Lower lobe of right lung (tissue), 2 donors: ENCODE results near the gene MYO15B. TPM values are rescaled to one million over a fixed set of nuclear protein-coding genes. Genes with fewer than 3 reads are reported as not detected.

Experiments used
- ATAC-seq, 2 donors: fragments of 200-7000 bp; cut with Tn5 transposase; one replicate each; pipeline ENCODE4 v1.9.1; 2020 to 2022; ENCODE audit warnings: mild to moderate bottlenecking in 2 of 2, moderate library complexity in 2 of 2
- DNase-seq: peaks from one replicate; pipeline ENCODE4 v3.0.0-alpha.2; 2020
- H3K27ac ChIP-seq: fragments of 200-600 bp; one replicate; pipeline ENCODE4 v1.8.0; 2022
- H3K27me3 ChIP-seq: fragments of 200-600 bp; one replicate; pipeline ENCODE4 v1.8.0; 2022; ENCODE audit warnings: low read depth
- H3K36me3 ChIP-seq: fragments of 200-600 bp; one replicate; pipeline ENCODE4 v1.8.0; 2022; ENCODE audit warnings: mild to moderate bottlenecking
- H3K4me1 ChIP-seq: fragments of 200-600 bp; one replicate; pipeline ENCODE4 v1.8.0; 2022
- H3K4me3 ChIP-seq: fragments of 200-600 bp; one replicate; pipeline ENCODE4 v1.8.0; 2022; ENCODE audit warnings: mild to moderate bottlenecking
- H3K9me3 ChIP-seq: fragments of 200-600 bp; one replicate; pipeline ENCODE4 v1.8.0; 2022
- intact Hi-C: fragments of 100-400 bp; cut with DNase I; formaldehyde crosslinking; loops from one replicate; pipeline ENCODE4 v1.11.0; 2022
- total RNA-seq: library from RNA; stranded (reverse); fragmentation: NEBNext Ultra II Directional; extraction: Animal tissue kit (Norgen Biotek cat#: 25700); gene quantifications from one replicate; pipeline ENCODE4 v1.2.1, GENCODE V29; 2021
- TF ChIP-seq, protein P1 (sequence below): fragments of 200-600 bp; IDR thresholded peaks from one replicate; pipeline ENCODE4 v1.8.0; 2022; ENCODE audit warnings: antibody characterized with exemption, mild to moderate bottlenecking
- donor health status: DM: no; HTN: yes; CAD: no; lungs with severe emphysema.

MYO15B gene
- total RNA-seq, 1 donor from 2014 or later, result 181 TPM

DNA sequence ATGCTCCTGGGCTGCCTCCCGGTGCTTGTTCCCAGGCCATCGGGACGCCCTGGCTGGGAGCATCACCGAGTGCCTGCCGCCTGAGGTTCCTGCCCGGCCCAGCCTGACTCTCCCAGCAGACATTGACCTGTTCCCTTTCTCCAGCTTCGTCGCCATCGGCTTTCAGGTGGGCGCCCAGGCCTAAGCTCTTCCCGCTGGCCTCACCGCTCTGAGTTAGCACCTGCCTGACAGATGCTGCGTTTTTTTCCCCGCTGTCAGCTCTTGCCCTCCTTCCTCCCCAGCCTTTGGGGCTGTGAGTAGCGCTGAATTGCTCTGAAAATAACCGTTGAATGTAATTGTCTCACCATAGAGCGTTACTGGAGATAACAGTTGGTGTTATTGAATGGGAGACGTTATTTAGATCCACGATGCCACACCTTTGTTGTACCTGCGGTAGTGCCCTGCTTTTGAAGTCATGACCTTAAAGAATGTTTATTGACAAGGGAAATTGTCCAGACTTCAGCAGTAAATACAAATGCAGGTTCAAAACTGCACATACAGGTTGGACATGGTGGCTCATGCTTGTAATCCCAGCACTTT lies 24.3 kb downstream of the MYO15B start:
- Histone ChIP-seq H3K27ac (no peak overlapping the region), H3K4me3 (no peak overlapping the region), H3K4me1 (no peaks in the 10 kb centered on the region), H3K27me3 (no peaks in the 10 kb centered on the region), H3K9me3 (no peaks in the 10 kb centered on the region), H3K36me3 (peaks cover 73% of the 10 kb centered on the region)
- no peak for ATAC-seq
- TF ChIP-seq, protein P1, sequence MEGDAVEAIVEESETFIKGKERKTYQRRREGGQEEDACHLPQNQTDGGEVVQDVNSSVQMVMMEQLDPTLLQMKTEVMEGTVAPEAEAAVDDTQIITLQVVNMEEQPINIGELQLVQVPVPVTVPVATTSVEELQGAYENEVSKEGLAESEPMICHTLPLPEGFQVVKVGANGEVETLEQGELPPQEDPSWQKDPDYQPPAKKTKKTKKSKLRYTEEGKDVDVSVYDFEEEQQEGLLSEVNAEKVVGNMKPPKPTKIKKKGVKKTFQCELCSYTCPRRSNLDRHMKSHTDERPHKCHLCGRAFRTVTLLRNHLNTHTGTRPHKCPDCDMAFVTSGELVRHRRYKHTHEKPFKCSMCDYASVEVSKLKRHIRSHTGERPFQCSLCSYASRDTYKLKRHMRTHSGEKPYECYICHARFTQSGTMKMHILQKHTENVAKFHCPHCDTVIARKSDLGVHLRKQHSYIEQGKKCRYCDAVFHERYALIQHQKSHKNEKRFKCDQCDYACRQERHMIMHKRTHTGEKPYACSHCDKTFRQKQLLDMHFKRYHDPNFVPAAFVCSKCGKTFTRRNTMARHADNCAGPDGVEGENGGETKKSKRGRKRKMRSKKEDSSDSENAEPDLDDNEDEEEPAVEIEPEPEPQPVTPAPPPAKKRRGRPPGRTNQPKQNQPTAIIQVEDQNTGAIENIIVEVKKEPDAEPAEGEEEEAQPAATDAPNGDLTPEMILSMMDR, result no peak
- intact Hi-C loops, result no loop called here
- no peak for DNase-seq

DNA sequence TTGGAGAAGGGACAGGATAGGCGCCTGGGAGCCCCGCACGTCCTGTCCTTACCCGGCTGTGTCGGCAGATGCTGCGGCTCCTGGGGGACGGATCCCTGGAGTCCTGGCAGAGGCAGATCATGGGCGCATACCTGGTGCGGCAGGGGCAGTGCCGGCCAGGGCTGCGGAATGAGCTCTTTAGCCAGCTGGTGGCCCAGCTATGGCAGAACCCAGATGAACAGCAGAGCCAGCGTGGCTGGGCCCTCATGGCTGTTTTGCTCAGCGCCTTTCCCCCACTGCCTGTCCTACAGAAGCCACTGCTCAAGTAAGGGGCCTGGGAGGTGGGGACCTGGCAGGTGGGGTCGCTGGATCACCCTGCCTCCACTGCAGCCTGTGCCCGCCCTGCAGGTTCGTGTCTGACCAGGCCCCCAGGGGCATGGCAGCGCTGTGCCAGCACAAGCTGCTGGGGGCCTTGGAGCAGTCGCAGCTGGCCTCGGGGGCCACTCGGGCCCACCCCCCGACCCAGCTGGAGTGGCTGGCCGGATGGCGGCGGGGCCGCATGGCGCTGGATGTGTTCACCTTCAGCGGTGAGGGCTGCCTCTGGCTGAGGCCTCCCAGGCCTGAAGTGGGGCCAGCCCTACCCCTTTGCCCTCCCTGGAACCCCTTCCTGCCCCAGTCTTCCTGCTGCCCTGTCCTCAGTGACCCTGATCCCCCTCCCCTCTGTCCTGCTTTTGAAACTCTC lies 25.5 kb downstream of the MYO15B start:
- no peaks in the 10 kb centered on the region for H3K4me1 ChIP-seq
- intact Hi-C loops, result no loop called here
- no peaks in the 10 kb centered on the region for H3K27me3 ChIP-seq
- DNase-seq (no peak), ATAC-seq (no peak)
- H3K4me3 ChIP-seq, result no peak overlapping the region
- H3K27ac ChIP-seq, result no peak overlapping the region
- peaks cover 81% of the 10 kb centered on the region for H3K36me3 ChIP-seq
- no peaks in the 10 kb centered on the region for H3K9me3 ChIP-seq
- TF ChIP-seq, protein P1, result no peak

DNA sequence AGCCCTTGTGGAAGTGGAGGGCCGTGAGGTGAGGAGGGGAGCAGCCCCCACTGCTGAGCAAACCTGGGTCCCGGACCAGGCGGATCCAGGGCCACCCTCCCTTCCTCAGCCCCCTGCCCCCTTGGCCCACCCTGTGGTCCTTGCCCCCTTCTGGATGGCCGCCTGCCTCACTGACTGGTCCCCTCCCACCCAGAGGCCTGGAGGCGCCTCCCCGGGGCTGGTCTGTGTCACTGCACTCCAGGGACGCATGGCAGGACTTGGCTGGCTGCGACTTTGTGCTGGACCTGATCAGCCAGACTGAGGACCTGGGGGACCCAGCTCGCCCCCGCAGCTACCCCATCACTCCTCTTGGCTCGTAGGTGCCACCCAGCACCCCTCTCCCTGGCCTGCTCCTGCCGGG lies 26.4 kb downstream of the MYO15B start:
- H3K36me3 ChIP-seq, result peaks cover 90% of the 10 kb centered on the region
- no peaks in the 10 kb centered on the region for H3K27me3 ChIP-seq
- H3K4me1 ChIP-seq, result no peaks in the 10 kb centered on the region
- ATAC-seq, result no peak
- intact Hi-C loops, result no loop called here
- no peak for DNase-seq
- H3K4me3 ChIP-seq, result no peak overlapping the region
- no peak overlapping the region for H3K27ac ChIP-seq
- TF ChIP-seq, protein P1, result no peak
- H3K9me3 ChIP-seq, result no peaks in the 10 kb centered on the region

DNA sequence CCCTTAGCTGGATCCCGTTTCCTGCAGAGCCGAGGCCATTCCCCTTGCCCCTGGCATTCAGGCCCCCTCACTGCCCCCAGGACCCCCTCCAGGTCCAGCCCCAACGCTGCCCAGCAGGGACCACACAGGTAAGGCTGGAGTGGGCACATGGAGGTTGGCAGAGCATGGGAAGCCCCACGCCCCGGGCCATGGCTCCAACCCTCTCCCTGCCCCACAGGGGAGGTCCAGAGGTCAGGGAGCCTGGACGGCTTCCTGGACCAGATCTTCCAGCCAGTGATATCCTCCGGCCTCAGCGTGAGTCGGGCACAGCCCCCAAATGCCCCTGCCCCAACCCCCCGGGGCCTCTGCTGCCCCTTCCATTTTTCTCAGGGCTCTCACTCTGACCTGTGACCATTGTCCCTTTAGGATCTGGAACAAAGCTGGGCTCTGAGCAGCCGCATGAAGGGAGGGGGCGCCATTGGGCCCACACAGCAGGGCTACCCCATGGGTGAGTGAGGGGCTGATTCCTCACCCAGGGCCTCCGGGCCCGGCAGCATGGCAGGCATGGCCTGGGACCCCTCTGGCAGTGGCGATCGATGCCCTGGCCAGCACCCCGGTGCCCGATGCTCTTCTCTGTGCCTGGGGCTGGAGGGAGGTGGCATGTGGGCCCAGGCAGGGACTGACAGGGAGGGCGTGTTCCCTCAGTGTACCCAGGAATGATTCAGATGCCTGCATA lies 27.1 kb downstream of the MYO15B start:
- peaks cover 97% of the 10 kb centered on the region for H3K36me3 ChIP-seq
- H3K4me1 ChIP-seq, result no peaks in the 10 kb centered on the region
- no peak overlapping the region for H3K4me3 ChIP-seq
- no peak for ATAC-seq
- DNase-seq, result no peak
- no peaks in the 10 kb centered on the region for H3K9me3 ChIP-seq
- H3K27ac ChIP-seq, result no peak overlapping the region
- TF ChIP-seq, protein P1, result no peak
- H3K27me3 ChIP-seq, result no peaks in the 10 kb centered on the region
- intact Hi-C loops, result no loop called here

DNA sequence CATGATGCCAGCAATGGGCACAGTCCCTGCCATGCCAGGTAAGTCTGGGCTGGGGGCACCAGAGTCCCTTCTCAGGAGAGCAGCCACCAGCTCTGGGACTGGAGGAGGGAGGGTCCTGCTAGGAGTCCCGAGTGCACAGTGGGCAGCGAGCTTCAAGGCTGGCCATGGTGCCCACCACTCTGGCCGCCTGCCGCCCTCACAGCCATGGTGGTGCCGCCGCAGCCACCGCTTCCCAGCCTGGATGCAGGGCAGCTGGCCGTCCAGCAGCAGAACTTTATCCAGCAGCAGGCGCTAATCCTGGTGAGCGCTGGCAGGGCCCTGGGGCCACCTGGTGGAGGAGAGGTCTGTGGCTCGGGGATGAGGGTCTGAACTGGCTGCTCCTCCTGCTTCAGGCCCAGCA lies 27.7 kb downstream of the MYO15B start:
- DNase-seq (no peak), ATAC-seq (no peak)
- Histone ChIP-seq H3K4me3 (no peak overlapping the region), H3K36me3 (peaks cover 97% of the 10 kb centered on the region), H3K4me1 (no peaks in the 10 kb centered on the region), H3K9me3 (no peaks in the 10 kb centered on the region), H3K27ac (no peak overlapping the region), H3K27me3 (no peaks in the 10 kb centered on the region)
- TF ChIP-seq, protein P1, result no peak
- intact Hi-C loops, result no loop called here
